HEK293 (cell line): ENCODE measurements around the gene MALRD1.

Experiments used
- CTCF ChIA-PET: fragments of 350-600 bp; formaldehyde crosslinking; extraction: SDS; loops from one replicate; lab custom pipeline; 2021; ENCODE audit warnings: antibody characterized with exemption; lab: Yijun Ruan, JAX
- POLR2A ChIA-PET: fragments of 300-600 bp; formaldehyde crosslinking; extraction: SDS; loops from one replicate; lab custom pipeline; 2020; ENCODE audit warnings: antibody characterized with exemption, inconsistent platforms; lab: Yijun Ruan, JAX
- H3K27ac ChIP-seq: fragments of 200-500 bp; sonication (Bioruptor generic); 2 replicates; pipeline ENCODE4 v1.5.1; 2014; ENCODE audit warnings: low read depth, low read length, control low read depth, inconsistent platforms; ENCODE audit errors: extremely low read depth
- H3K36me3 ChIP-seq, 2 experiments: fragments of 200-500 bp in 1 of 2; sonication (Bioruptor generic) in 1 of 2; 1 replicate in 1 of 2; 2 replicates in 1 of 2; pipeline ENCODE4 v1.5.1; 2014 to 2017; ENCODE audit warnings: inconsistent platforms in 2 of 2, low read length in 2 of 2; ENCODE audit not compliant: control insufficient read depth in 2 of 2, insufficient read depth in 1 of 2
- H3K4me1 ChIP-seq: fragments of 200-500 bp; sonication (Bioruptor generic); 2 replicates; pipeline ENCODE4 v1.5.1; 2014; ENCODE audit warnings: mild to moderate bottlenecking, low read length, inconsistent platforms; ENCODE audit not compliant: control insufficient read depth, insufficient read depth
- H3K4me3 ChIP-seq: 2 replicates; pipeline ENCODE4 v1.5.1; 2011; ENCODE audit warnings: low read depth, mild to moderate bottlenecking, control low read depth, low read length, moderate library complexity
- H3K9me3 ChIP-seq: fragments of 200-500 bp; sonication (Bioruptor generic); 2 replicates; pipeline ENCODE4 v1.5.1; 2014; ENCODE audit warnings: low read depth, low read length, inconsistent platforms; ENCODE audit not compliant: control insufficient read depth, insufficient read depth
- EGR2 ChIP-seq: fragments of 450-650 bp; formaldehyde crosslinking; IDR thresholded peaks from 2 replicates; pipeline ENCODE4 v1.5.1; 2016; ENCODE audit warnings: low read depth, missing biosample characterization, missing genetic modification characterization
- GLI4 ChIP-seq: fragments of 450-650 bp; formaldehyde crosslinking; IDR thresholded peaks from 2 replicates; pipeline ENCODE4 v1.5.1; 2016; ENCODE audit warnings: missing biosample characterization, missing genetic modification characterization
- KLF17 ChIP-seq: fragments of 450-650 bp; formaldehyde crosslinking; IDR thresholded peaks from 2 replicates; pipeline ENCODE4 v1.5.1; 2016; ENCODE audit warnings: missing biosample characterization, missing genetic modification characterization
- PRDM6 ChIP-seq: fragments of 450-650 bp; formaldehyde crosslinking; IDR thresholded peaks from 2 replicates; pipeline ENCODE4 v1.5.1; 2017; ENCODE audit warnings: missing biosample characterization, missing genetic modification characterization
- REST ChIP-seq: fragments of 450-650 bp; formaldehyde crosslinking; IDR thresholded peaks from 2 replicates; pipeline ENCODE4 v1.5.1; 2016; ENCODE audit warnings: missing biosample characterization, missing genetic modification characterization
- ZBTB8A ChIP-seq: fragments of 450-650 bp; formaldehyde crosslinking; IDR thresholded peaks from 2 replicates; pipeline ENCODE4 v1.5.1; 2016; ENCODE audit warnings: missing biosample characterization, missing genetic modification characterization
- ZNF112 ChIP-seq: fragments of 450-650 bp; formaldehyde crosslinking; IDR thresholded peaks from 2 replicates; pipeline ENCODE4 v1.5.0; 2017; ENCODE audit warnings: missing biosample characterization, missing genetic modification characterization
- ZNF221 ChIP-seq: fragments of 450-650 bp; formaldehyde crosslinking; IDR thresholded peaks from 2 replicates; pipeline ENCODE4 v1.5.1; 2017; ENCODE audit warnings: missing biosample characterization, missing genetic modification characterization, borderline replicate concordance
- ZNF23 ChIP-seq: fragments of 450-650 bp; formaldehyde crosslinking; IDR thresholded peaks from 2 replicates; pipeline ENCODE4 v1.5.1; 2016; ENCODE audit warnings: missing biosample characterization, missing genetic modification characterization, borderline replicate concordance
- ZNF366 ChIP-seq: fragments of 450-650 bp; formaldehyde crosslinking; conservative IDR thresholded peaks from 2 replicates; pipeline ENCODE4 v1.5.1; 2016; ENCODE audit warnings: missing biosample characterization, missing genetic modification characterization
- ZNF394 ChIP-seq: fragments of 450-650 bp; formaldehyde crosslinking; IDR thresholded peaks from 2 replicates; pipeline ENCODE4 v1.5.1; 2016; ENCODE audit warnings: missing biosample characterization, missing genetic modification characterization, mild to moderate bottlenecking, moderate library complexity, borderline replicate concordance
- ZNF423 ChIP-seq: fragments of 450-650 bp; formaldehyde crosslinking; IDR thresholded peaks from 2 replicates; pipeline ENCODE4 v1.5.1; 2016; ENCODE audit warnings: missing biosample characterization, missing genetic modification characterization
- ZNF426 ChIP-seq: fragments of 450-650 bp; formaldehyde crosslinking; IDR thresholded peaks from 2 replicates; pipeline ENCODE4 v1.5.1; 2017; ENCODE audit warnings: missing biosample characterization, missing genetic modification characterization, mild to moderate bottlenecking, inconsistent platforms, moderate library complexity
- ZNF433 ChIP-seq: fragments of 450-650 bp; formaldehyde crosslinking; IDR thresholded peaks from 2 replicates; pipeline ENCODE4 v1.5.1; 2016; ENCODE audit warnings: missing biosample characterization, missing genetic modification characterization, low read depth
- ZNF544 ChIP-seq: fragments of 450-650 bp; formaldehyde crosslinking; IDR thresholded peaks from 2 replicates; pipeline ENCODE4 v1.5.0; 2017; ENCODE audit warnings: missing biosample characterization, missing genetic modification characterization
- ZNF555 ChIP-seq: fragments of 450-650 bp; formaldehyde crosslinking; conservative IDR thresholded peaks from 2 replicates; pipeline ENCODE4 v1.5.1; 2017; ENCODE audit warnings: missing biosample characterization, mild to moderate bottlenecking, missing genetic modification characterization, inconsistent platforms
- ZNF585B ChIP-seq: fragments of 450-650 bp; formaldehyde crosslinking; IDR thresholded peaks from 2 replicates; pipeline ENCODE4 v1.5.1; 2016; ENCODE audit warnings: missing biosample characterization, missing genetic modification characterization
- ZSCAN4 ChIP-seq: fragments of 450-650 bp; formaldehyde crosslinking; IDR thresholded peaks from 2 replicates; pipeline ENCODE4 v1.5.1; 2017; ENCODE audit warnings: missing biosample characterization, missing genetic modification characterization
- ZSCAN5A ChIP-seq: fragments of 450-650 bp; formaldehyde crosslinking; IDR thresholded peaks from 2 replicates; pipeline ENCODE4 v1.5.1; 2016; ENCODE audit warnings: missing biosample characterization, missing genetic modification characterization
- ZXDB ChIP-seq: fragments of 450-650 bp; formaldehyde crosslinking; IDR thresholded peaks from 2 replicates; pipeline ENCODE4 v1.5.1; 2016; ENCODE audit warnings: missing biosample characterization, missing genetic modification characterization

Gene MALRD1

GRCh38 chr10:19468413-19468812 lies 419.8 kb downstream of the MALRD1 start:
- POLR2A ChIA-PET = no interaction called here
- no peaks in the 10 kb centered on the region for H3K36me3 ChIP-seq
- TF ChIP-seq ZNF423 (tag by site-specific recombination) = no peak
- no peak for TF ChIP-seq ZXDB (tag by site-specific recombination)
- no peak for TF ChIP-seq KLF17
- TF ChIP-seq ZNF394 (tag by site-specific recombination) = no peak
- TF ChIP-seq ZNF544 (tag by site-specific recombination) = no peak
- no peak for TF ChIP-seq ZNF433 (tag by site-specific recombination)
- no peak for TF ChIP-seq REST (tag by site-specific recombination)
- TF ChIP-seq ZNF585B (tag by site-specific recombination) = no peak
- no peak for TF ChIP-seq EGR2
- TF ChIP-seq PRDM6 (tag by site-specific recombination) = no peak
- TF ChIP-seq ZSCAN4 (tag by site-specific recombination) = no peak
- no peak for TF ChIP-seq ZNF221
- TF ChIP-seq ZBTB8A (tag by site-specific recombination) = no peak
- TF ChIP-seq ZNF23 (tag by site-specific recombination) = no peak
- no peak for TF ChIP-seq ZNF426 (tag by site-specific recombination)
- TF ChIP-seq ZNF112 (tag by site-specific recombination) = no peak
- TF ChIP-seq ZSCAN5A (tag by site-specific recombination) = no peak
- no peak for TF ChIP-seq ZNF555
- TF ChIP-seq ZNF366 (tag by site-specific recombination) = no peak
- TF ChIP-seq GLI4 (tag by site-specific recombination) = no peak
- TF ChIP-seq, all 188 proteins: peak for 0
- Histone ChIP-seq H3K4me3 (no peak overlapping the region), H3K4me1 (no peaks in the 10 kb centered on the region), H3K27ac (no peak overlapping the region), H3K9me3 (no peaks in the 10 kb centered on the region)
- CTCF ChIA-PET = no interaction called here
